ENCODE data around the gene GFRA4. TPM values are rescaled to one million over a fixed set of nuclear protein-coding genes. Genes with fewer than 3 reads are reported as not detected.

The GFRA4 gene
- not detected for total RNA-seq

DNA sequence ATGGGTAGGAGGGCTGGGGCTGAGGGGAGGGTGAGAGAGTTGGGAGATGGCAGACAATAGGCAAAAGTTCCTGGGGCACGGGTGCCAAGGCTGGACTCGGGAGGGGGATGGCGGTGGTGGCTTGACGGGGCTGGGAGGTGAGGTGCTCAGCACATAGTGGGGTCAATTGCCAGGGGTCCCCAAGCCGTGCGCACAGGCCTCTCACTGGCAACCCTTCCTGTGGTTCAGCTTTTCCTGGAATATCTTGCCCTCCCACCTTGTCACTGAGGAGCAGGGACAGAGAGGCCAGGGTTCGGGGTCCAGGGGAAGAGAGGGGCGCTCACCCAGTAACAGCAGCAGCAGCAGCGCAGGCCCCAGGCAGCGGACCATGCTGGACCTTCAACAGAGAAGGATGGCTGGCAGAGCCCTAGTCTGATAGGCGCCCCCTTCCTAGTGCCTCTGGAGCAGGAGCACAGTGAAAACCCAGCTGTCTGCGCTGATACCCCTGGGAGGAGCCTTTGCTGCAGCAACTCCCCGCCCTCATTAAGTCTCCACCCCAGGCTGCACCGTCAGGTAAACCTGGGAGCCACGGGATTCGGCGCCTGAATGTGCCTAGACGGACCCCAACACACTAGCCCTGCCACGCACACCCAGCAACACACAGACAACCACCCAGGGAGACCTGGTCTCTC, at the start of gene GFRA4:
GFRA4 (minus strand) TSS at position 369 of the 671 bp plus-strand sequence; CDS start at position 369, 0 bp downstream.
- Histone ChIP-seq H3K4me3 (ENCODE audit: low read length) (no peak within 1 kb of the TSS), H3K9me3 (ENCODE audit: low read depth, low read length) (no peaks in the 10 kb centered on the region), H3K27me3 (ENCODE audit: insufficient read depth, low read length) (peaks cover 18% of the 10 kb centered on the region), H3K4me1 (ENCODE audit: insufficient read depth, low read length) (peaks cover 6% of the 10 kb centered on the region)

- no peaks in the 10 kb centered on the region for H3K9me3 ChIP-seq (ENCODE audit: low read depth, low read length)
- no peaks in the 10 kb centered on the region for H3K27me3 ChIP-seq (ENCODE audit: insufficient read depth, low read length)
- peaks cover 52% of the 10 kb centered on the region for H3K4me1 ChIP-seq (ENCODE audit: insufficient read depth, low read length)
- H3K4me3 ChIP-seq (ENCODE audit: low read length) = no peak within 1 kb of the TSS
Measured at GRCh38 chr20:3712279-3712873, 49.2 kb upstream of the GFRA4 start, which contains the start of gene SIGLEC1. Gene SIGLEC1, minus strand, starts transcription at chr20:3712600. Its CDS starts 5,472 bp downstream, at chr20:3707128.

DNA sequence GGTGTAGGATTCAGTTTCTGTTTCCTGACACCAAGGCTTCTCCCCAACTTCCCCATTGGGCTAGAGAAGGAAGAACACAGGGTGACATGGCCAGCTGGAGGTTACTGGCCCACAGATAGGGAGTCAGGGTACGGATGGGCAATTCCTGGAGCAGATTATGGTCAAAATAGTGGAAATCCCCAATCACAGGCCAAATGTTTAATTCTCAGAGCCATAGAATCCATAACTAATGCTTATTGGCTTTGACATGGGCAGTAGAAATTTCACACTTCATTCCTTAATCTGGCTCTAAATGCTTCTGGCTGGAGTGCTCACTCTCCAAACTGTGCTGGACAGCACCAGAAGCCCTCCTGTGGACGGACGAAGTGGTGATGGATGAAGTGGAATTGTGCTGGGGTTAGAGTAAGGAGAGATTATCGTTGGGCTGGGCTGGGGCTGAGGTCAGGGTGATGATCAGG, 48.3 kb upstream of the GFRA4 start:
- H3K27me3 ChIP-seq (ENCODE audit: insufficient read depth, low read length) = no peaks in the 10 kb centered on the region
- H3K4me1 ChIP-seq (ENCODE audit: insufficient read depth, low read length) = peaks cover 52% of the 10 kb centered on the region
- H3K9me3 ChIP-seq (ENCODE audit: low read depth, low read length) = no peaks in the 10 kb centered on the region
- H3K4me3 ChIP-seq (ENCODE audit: low read length) = no peak overlapping the region

DNA sequence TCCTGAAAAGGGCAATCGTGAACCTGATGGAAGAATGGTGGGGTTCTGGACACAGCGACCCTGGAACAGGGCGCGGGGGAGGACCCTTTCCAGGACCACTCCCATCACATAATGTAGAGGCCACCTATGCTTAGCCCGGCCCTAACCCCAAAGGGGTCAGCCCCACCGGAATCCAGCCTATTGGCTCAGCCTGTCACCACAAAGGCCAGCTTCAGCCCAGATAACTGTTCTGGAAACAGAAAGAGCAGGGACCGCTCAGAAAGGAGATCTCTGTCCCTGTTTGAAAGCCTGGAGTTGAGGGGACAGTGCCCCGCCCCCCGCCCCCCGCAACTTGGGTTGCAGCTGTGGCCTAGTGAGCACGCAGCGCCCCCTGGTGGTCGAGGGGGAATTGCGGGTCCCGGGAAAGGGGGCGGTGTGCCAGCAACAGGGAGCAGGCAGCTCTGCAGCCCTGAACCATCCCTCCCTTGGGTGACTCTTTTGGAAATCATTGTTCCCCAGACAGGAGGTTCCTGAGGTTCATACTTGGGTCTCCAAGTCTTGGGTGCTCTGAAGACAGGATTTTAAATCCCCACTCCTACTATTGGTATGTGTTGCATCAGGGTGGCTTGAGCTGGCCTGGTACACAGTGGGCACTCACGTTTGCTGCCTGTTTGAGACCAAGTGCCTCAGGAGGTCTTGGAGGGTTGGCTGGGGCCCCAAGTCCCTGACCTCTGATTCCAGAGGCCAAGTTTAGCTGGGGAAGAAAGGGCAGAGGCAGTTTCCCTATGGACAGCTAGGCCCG, 47.7 kb upstream of the GFRA4 start:
- H3K9me3 ChIP-seq (ENCODE audit: low read depth, low read length) = no peaks in the 10 kb centered on the region

DNA sequence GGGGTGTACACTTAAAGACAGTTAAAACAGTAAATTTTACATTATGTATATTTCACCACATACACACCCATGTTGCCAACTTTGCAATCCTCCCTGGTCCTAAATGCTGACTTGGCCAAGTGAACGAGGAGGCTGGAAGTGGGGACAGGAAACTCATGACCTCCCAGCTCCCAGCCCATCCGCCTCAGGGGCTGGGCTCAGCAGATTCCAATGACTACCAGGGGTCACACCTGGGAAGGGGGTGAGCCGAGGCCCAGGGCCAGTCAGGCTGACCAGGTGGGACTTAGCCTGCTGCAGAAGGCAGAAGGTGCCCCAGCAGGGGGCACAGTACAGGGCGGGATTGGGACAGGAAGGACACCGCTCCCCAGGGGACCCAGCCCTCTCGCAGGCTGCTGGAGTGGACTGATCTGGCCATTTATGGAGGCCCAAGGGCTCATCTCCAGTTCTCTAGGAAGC, 46.8 kb upstream of the GFRA4 start:
- Histone ChIP-seq H3K9me3 (ENCODE audit: low read depth, low read length) (no peaks in the 10 kb centered on the region), H3K27me3 (ENCODE audit: insufficient read depth, low read length) (no peaks in the 10 kb centered on the region), H3K4me1 (ENCODE audit: insufficient read depth, low read length) (peaks cover 52% of the 10 kb centered on the region), H3K4me3 (ENCODE audit: low read length) (no peak overlapping the region)

More for the DNA sequence above, 47.7 kb upstream of the GFRA4 start:
- peaks cover 52% of the 10 kb centered on the region for H3K4me1 ChIP-seq (ENCODE audit: insufficient read depth, low read length)
- H3K27me3 ChIP-seq (ENCODE audit: insufficient read depth, low read length) = no peaks in the 10 kb centered on the region
- no peak overlapping the region for H3K4me3 ChIP-seq (ENCODE audit: low read length)

DNA sequence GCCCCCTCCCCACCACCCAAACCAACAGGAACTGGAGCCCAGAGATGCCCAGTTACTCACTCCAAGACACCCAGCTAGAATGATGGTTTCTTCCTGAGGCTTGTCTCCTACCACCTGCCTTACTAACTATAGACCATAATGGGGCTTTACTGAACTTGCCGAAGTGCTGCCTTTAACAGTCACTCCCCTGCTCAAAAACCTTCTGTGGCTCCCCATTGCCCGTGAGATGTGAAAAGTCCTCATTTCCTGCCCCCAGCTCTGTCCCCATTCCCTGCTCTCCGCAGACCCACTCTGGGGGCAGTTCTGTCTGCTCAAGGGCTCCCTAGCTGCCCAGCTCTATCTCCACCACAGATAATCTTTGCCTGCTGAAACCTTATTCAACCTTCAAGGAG, 44.3 kb upstream of the GFRA4 start:
- Histone ChIP-seq H3K27me3 (ENCODE audit: insufficient read depth, low read length) (no peaks in the 10 kb centered on the region), H3K4me3 (ENCODE audit: low read length) (no peak overlapping the region), H3K9me3 (ENCODE audit: low read depth, low read length) (no peaks in the 10 kb centered on the region), H3K4me1 (ENCODE audit: insufficient read depth, low read length) (peaks cover 28% of the 10 kb centered on the region)

DNA sequence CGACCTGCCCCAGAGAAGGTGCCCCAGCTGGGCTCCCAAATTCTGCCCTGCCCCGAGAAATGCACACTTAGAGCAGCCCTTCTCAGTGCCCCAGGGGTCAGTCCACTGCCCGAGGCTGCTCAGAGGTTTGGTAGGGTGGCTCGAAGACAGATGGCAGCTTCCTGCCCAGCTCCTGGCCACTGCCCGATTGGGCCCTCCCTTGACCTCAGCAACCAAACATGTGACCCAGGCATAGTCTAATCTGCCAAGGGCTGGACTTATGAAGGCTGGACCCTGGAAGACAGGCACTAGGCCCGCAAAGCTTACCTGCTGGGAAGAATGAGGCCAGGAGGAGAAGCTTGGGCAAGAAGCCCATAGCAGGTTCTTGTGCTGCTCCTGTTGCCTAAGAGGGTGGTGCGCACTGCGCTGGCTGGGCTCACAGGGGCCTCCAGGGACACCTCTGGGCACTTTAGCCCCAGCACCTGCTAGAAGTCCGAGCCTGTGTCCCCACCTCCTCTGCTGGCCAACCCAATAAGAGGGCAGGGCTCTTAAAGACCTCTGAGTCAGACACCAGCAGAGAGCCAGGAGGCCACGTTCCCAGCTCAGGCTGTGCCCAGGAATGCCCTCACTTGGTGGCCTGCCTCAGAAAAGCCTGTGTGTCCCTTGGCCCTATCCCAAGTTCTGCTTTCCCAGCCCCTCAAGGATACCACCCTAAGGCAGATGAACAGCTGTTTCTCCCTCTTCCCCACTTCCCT, 43.7 kb upstream of the GFRA4 start:
- H3K27me3 ChIP-seq (ENCODE audit: insufficient read depth, low read length) = no peaks in the 10 kb centered on the region
- H3K4me3 ChIP-seq (ENCODE audit: low read length) = no peak overlapping the region
- H3K4me1 ChIP-seq (ENCODE audit: insufficient read depth, low read length) = peaks cover 22% of the 10 kb centered on the region
- no peaks in the 10 kb centered on the region for H3K9me3 ChIP-seq (ENCODE audit: low read depth, low read length)

- no peaks in the 10 kb centered on the region for H3K9me3 ChIP-seq (ENCODE audit: low read depth, low read length)
- no peaks in the 10 kb centered on the region for H3K27me3 ChIP-seq (ENCODE audit: insufficient read depth, low read length)
- no peak overlapping the region for H3K4me3 ChIP-seq (ENCODE audit: low read length)
- H3K4me1 ChIP-seq (ENCODE audit: insufficient read depth, low read length) = peaks cover 14% of the 10 kb centered on the region
Measured at GRCh38 chr20:3705970-3706739, 43.0 kb upstream of the GFRA4 start.

DNA sequence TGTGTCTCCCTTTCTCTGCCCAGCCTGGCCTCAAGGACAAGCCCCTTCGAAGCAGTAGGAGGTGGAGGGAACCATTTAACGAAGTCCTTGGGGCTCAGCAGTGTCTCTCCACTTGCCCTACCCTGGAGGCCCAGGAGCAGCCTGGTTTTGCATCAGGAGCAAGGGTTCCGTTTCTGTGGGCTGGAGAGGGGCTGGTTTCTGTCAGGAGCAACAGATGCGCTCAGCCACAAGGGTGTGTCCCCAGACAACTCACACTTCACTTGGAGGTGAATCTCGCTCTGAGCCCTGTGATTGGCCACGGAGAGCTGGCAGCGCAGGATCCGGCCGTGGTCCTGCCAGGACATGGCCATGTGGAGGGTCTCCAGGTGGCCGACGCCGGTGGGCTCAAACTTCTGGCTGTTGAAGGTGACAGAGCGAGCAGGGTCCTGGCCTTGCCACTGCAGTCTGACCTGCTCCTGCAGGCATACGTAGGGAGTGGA, 42.3 kb upstream of the GFRA4 start:
- H3K27me3 ChIP-seq (ENCODE audit: insufficient read depth, low read length) = no peaks in the 10 kb centered on the region
- H3K4me1 ChIP-seq (ENCODE audit: insufficient read depth, low read length) = peaks cover 9% of the 10 kb centered on the region
- H3K9me3 ChIP-seq (ENCODE audit: low read depth, low read length) = no peaks in the 10 kb centered on the region
- no peak overlapping the region for H3K4me3 ChIP-seq (ENCODE audit: low read length)

GRCh38 chr20:3704087-3704486, 40.9 kb upstream of the GFRA4 start:
- no peaks in the 10 kb centered on the region for H3K27me3 ChIP-seq (ENCODE audit: insufficient read depth, low read length)
- H3K4me1 ChIP-seq (ENCODE audit: insufficient read depth, low read length) = no peaks in the 10 kb centered on the region
- no peak overlapping the region for H3K4me3 ChIP-seq (ENCODE audit: low read length)
- H3K9me3 ChIP-seq (ENCODE audit: low read depth, low read length) = no peaks in the 10 kb centered on the region

DNA sequence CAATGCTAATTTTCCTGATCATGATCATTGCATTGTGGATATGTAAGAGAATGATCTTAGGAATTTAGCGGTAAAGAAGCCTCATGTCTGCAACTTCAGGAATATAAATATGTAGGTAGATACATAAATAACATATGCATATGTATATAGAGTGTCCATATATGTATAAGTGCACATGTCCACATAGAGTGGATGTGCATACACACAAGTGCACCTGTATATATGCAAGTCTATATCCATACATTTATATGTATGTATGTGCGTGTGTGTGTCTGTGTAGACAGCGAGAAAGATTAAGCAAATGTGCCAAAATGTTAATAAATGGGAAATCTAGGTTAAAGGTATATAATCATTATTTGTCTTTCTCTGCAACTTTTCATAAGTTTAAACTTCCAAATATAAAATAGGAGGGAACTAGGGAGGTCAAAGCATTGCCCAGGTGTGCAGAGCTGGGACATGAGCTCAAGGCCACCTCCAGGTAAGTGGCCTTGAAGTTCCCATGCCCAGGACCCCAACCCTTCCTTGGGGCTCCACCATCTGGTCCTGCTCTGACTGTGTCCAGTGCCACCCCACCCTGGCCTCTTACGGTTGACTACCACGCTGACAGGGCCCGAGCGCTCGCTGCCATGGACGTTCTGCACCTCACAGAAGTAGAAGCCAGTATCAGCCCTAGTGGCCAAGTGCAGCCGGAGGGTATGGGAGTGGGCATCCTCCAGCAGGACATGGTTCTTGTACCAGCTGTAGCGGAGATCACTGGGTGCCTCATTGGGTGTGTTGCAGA, 39.6 kb upstream of the GFRA4 start:
- Histone ChIP-seq H3K27me3 (ENCODE audit: insufficient read depth, low read length) (no peaks in the 10 kb centered on the region), H3K4me1 (ENCODE audit: insufficient read depth, low read length) (no peaks in the 10 kb centered on the region), H3K9me3 (ENCODE audit: low read depth, low read length) (no peaks in the 10 kb centered on the region), H3K4me3 (ENCODE audit: low read length) (no peak overlapping the region)

GRCh38 chr20:3701061-3701998, 38.1 kb upstream of the GFRA4 start:
- Histone ChIP-seq H3K9me3 (ENCODE audit: low read depth, low read length) (no peaks in the 10 kb centered on the region), H3K27me3 (ENCODE audit: insufficient read depth, low read length) (no peaks in the 10 kb centered on the region), H3K4me1 (ENCODE audit: insufficient read depth, low read length) (no peaks in the 10 kb centered on the region), H3K4me3 (ENCODE audit: low read length) (no peak overlapping the region)

GRCh38 chr20:3699037-3699436, 35.8 kb upstream of the GFRA4 start:
- Histone ChIP-seq H3K4me3 (ENCODE audit: low read length) (no peak overlapping the region), H3K27me3 (ENCODE audit: insufficient read depth, low read length) (no peaks in the 10 kb centered on the region), H3K4me1 (ENCODE audit: insufficient read depth, low read length) (no peaks in the 10 kb centered on the region), H3K9me3 (ENCODE audit: low read depth, low read length) (no peaks in the 10 kb centered on the region)

Measured in mononuclear cell (primary cell).